Measurements from ENCODE around the gene ZNF205. TPM values are rescaled to one million over a fixed set of nuclear protein-coding genes. Genes with fewer than 3 reads are reported as not detected.
A peak's percentile ranks its signal among the peaks of the same experiment; 100 is the strongest.

Gene ZNF205
- total and polyA plus RNA-seq, 9 of the 15 experiments (the other 6 are each of a cell fraction or from before 2014, with no cell fraction given) = 2.4 to 11.8 (median 5.1) TPM; not detected in 2

DNA sequence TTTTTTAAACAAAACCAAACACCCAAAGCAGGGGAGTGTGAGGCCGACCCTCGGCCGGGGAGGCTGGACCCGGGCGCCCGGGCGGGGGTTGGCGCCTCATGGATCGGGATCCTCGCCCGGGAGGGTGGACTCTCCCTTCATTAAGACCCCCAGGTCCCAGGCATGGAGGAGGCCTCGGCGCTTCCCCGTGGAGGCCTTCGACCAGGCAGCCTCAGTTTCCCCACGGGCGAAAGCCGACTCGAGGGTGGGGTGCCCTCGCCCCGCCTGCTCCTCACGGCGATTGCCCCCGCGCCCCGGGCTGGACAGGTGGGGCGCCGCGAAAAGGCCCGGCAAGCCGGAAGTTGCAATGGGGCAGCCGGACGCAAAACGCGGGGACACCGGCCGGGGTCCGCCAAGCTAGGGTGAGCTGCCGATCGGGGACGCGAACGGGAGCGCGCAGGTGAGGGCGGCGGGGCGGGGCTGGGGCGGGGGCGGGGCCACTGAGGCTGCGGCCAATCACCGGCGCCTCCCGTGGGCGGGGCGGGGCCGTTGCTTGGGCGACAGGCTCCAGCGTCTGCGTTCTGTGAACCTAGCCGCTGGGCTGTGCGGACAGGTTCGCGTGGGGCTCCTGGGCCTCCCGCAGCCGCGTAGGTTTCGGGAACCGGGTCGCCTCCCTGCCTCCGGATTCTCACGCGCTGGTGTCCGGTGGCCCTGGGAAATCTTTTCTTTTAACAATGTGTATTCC lies 6.0 kb upstream of the ZNF205 start (continued):
- no peak for TF ChIP-seq REST (IDR thresholded peaks at IDR 0.05; ENCODE audit: borderline replicate concordance)
- peak; percentile 52; the same call in 1 of the 2 replicates for TF ChIP-seq REST (CRISPR knock-in tag; IDR thresholded peaks at IDR 0.05; ENCODE audit: low read depth)
- TF ChIP-seq SIRT6 (IDR thresholded peaks at IDR 0.05; ENCODE audit: low read depth, low read length) = no peak
- no peak for TF ChIP-seq KLF16 (IDR thresholded peaks at IDR 0.05)
- no peak for TF ChIP-seq ZKSCAN3 (CRISPR knock-in tag; IDR thresholded peaks at IDR 0.05)
- TF ChIP-seq, protein P1, sequence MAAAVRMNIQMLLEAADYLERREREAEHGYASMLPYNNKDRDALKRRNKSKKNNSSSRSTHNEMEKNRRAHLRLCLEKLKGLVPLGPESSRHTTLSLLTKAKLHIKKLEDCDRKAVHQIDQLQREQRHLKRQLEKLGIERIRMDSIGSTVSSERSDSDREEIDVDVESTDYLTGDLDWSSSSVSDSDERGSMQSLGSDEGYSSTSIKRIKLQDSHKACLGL (CRISPR knock-in tag; IDR thresholded peaks at IDR 0.05; ENCODE audit: borderline replicate concordance, poor library complexity, severe bottlenecking) = no peak
- no peak for TF ChIP-seq BRCA1 (IDR thresholded peaks at IDR 0.05)
- no peak for TF ChIP-seq BRCA1 (CRISPR knock-in tag; IDR thresholded peaks at IDR 0.05)
- TF ChIP-seq CBX8 (IDR thresholded peaks at IDR 0.05; ENCODE audit: borderline replicate concordance, extremely low read depth, low read depth, low read length, poor library complexity, severe bottlenecking) = no peak
- TF ChIP-seq ZNF318 (IDR thresholded peaks at IDR 0.05; ENCODE audit: borderline replicate concordance in 1 of 2, low read depth in 1 of 2) = no peak
